ENCODE results near the gene LYST. TPM values are rescaled to one million over a fixed set of nuclear protein-coding genes. Genes with fewer than 3 reads are reported as not detected.

Gene LYST
- total RNA-seq, 1 donor from 2014 or later, result 78.4 TPM

- H3K4me1 ChIP-seq, result no peaks in the 10 kb centered on the region
- DNase-seq (no peak), ATAC-seq (no peak)
- H3K27me3 ChIP-seq, result no peaks in the 10 kb centered on the region
- intact Hi-C loops (cut with DNase I), result no loop called here
- H3K9me3 ChIP-seq, result no peaks in the 10 kb centered on the region
- peaks cover 71% of the 10 kb centered on the region for H3K36me3 ChIP-seq
- H3K4me3 ChIP-seq, result no peak overlapping the region
- H3K27ac ChIP-seq, result no peak overlapping the region
- no peak for TF ChIP-seq CTCF (IDR thresholded peaks at IDR 0.05)
Observed at GRCh38 chr1:235730007-235730406, 136.7 kb downstream of the LYST start.

GRCh38 chr1:235726557-235726956, 140.1 kb downstream of the LYST start:
- H3K36me3 ChIP-seq, result peaks cover 93% of the 10 kb centered on the region
- H3K27ac ChIP-seq, result no peak overlapping the region
- intact Hi-C loops (cut with DNase I), result no loop called here
- ATAC-seq (no peak), DNase-seq (no peak)
- H3K4me1 ChIP-seq, result no peaks in the 10 kb centered on the region
- no peaks in the 10 kb centered on the region for H3K9me3 ChIP-seq
- no peaks in the 10 kb centered on the region for H3K27me3 ChIP-seq
- H3K4me3 ChIP-seq, result no peak overlapping the region
- no peak for TF ChIP-seq CTCF (IDR thresholded peaks at IDR 0.05)

- Histone ChIP-seq H3K9me3 (no peaks in the 10 kb centered on the region), H3K4me3 (no peak overlapping the region), H3K27me3 (no peaks in the 10 kb centered on the region), H3K36me3 (peaks cover 95% of the 10 kb centered on the region), H3K4me1 (no peaks in the 10 kb centered on the region), H3K27ac (no peak overlapping the region)
- ATAC-seq, result no peak
- intact Hi-C loops (cut with DNase I), result no loop called here
- no peak for DNase-seq
- TF ChIP-seq CTCF (IDR thresholded peaks at IDR 0.05), result no peak
Observed at GRCh38 chr1:235725434-235725833, 141.3 kb downstream of the LYST start.

- Histone ChIP-seq H3K36me3 (peaks cover 95% of the 10 kb centered on the region), H3K27me3 (no peaks in the 10 kb centered on the region), H3K27ac (no peak overlapping the region), H3K9me3 (no peaks in the 10 kb centered on the region), H3K4me3 (no peak overlapping the region), H3K4me1 (no peaks in the 10 kb centered on the region)
- no peak for DNase-seq
- ATAC-seq, result no peak
- TF ChIP-seq CTCF (IDR thresholded peaks at IDR 0.05), result no peak
- intact Hi-C loops (cut with DNase I), result no loop called here
Observed at GRCh38 chr1:235724730-235725129, 142.0 kb downstream of the LYST start.

GRCh38 chr1:235722858-235723257, 143.8 kb downstream of the LYST start:
- Histone ChIP-seq H3K4me3 (no peak overlapping the region), H3K4me1 (no peaks in the 10 kb centered on the region), H3K27ac (no peak overlapping the region), H3K9me3 (no peaks in the 10 kb centered on the region), H3K27me3 (no peaks in the 10 kb centered on the region), H3K36me3 (peaks cover 94% of the 10 kb centered on the region)
- TF ChIP-seq CTCF (IDR thresholded peaks at IDR 0.05), result no peak
- ATAC-seq, result no peak
- DNase-seq, result no peak
- intact Hi-C loops (cut with DNase I), result no loop called here

- H3K4me3 ChIP-seq, result no peak overlapping the region
- no peak for DNase-seq
- H3K27ac ChIP-seq, result no peak overlapping the region
- no peaks in the 10 kb centered on the region for H3K4me1 ChIP-seq
- no peak for TF ChIP-seq CTCF (IDR thresholded peaks at IDR 0.05)
- no peak for ATAC-seq
- no peaks in the 10 kb centered on the region for H3K9me3 ChIP-seq
- H3K36me3 ChIP-seq, result peaks cover 94% of the 10 kb centered on the region
- intact Hi-C loops (cut with DNase I), result no loop called here
- H3K27me3 ChIP-seq, result no peaks in the 10 kb centered on the region
Observed at GRCh38 chr1:235721982-235722381, 144.7 kb downstream of the LYST start.

Data from upper lobe of right lung (tissue), 1 donor.